22Rv1 (cell line): ENCODE data around the gene GAL3ST1.

Experiments
- CTCF ChIP-seq: fragments of 450-650 bp; IDR thresholded peaks from 2 replicates; pipeline ENCODE4 v1.5.1; 2017; ENCODE audit warnings: mild to moderate bottlenecking
- ZFX ChIP-seq: fragments of 450-650 bp; IDR thresholded peaks from 2 replicates; pipeline ENCODE4 v1.6.1; 2017; ENCODE audit warnings: antibody characterized with exemption, borderline replicate concordance

- no peak for TF ChIP-seq CTCF
- TF ChIP-seq ZFX: no peak
Observed at GRCh38 chr22:30519842-30520425, 54.5 kb downstream of the GAL3ST1 start.
